HPDE6-E6E7 (cell line): ENCODE results near the gene STATH.
A peak's percentile ranks its signal among the peaks of the same experiment; 100 is the strongest.
"Not testable (repeated sequence)": the region's sequence is repeated elsewhere in the genome, so short reads cannot be mapped to it uniquely, and the experiment has no call there.

ENCODE experiments used
- DNase-seq: peaks from one replicate; pipeline ENCODE4 v3.0.0; 2011; ENCODE audit warnings: missing footprints; ENCODE audit errors: extremely low spot score

The STATH gene, protein sequence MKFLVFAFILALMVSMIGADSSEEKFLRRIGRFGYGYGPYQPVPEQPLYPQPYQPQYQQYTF

DNA sequence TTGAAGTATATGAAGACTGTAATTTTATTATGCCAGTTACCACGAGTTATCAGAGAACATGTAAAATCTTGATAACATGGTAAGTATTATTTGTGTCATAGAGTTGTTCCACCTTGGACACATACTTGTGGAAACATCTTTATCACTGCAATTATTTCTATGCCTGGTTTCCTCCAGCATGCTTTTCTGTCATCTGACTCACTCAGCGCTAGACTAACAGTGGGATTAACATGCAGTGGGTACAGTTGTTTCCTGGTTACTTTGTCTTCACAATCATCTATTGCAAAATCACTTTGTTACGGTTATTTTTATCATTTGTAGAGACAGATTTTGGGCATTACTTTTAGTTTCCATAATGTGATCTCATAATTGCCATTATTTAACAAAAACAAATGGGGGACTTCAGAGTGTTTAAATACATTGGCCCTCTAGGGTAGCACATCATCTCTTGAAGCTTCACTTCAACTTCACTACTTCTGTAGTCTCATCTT is at the start of gene STATH:
Gene STATH (plus strand): TSS at position 441 of the 491 bp plus-strand sequence. CDS start 2,472 bp downstream, outside the sequence.
- DNase-seq, result peak; percentile 56

GRCh38 chr4:69951602-69952001 is 44.2 kb upstream of the STATH start:
- DNase-seq, result no peak

DNA sequence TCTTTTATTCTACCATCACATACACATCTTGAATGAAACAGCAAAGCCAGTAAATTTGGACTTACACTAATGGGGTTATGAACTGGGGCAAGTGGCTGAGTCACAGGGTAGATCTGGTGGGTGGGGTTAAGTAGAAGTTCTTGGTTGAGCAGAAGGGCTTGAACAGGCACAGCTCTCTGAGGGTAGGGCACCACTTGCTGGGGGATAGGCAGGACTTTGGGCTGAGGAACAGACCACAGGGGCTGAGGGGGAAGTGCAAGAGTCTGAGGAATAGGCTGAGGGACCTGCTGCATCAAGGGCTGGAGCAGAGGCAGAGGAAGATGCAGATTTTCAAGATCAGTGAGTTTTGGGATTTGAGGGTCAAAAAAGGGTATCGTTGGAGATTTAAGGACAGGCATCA is 38.6 kb upstream of the STATH start:
- DNase-seq, result no peak

- no peak for DNase-seq
Observed at GRCh38 chr4:69965628-69966027, 30.1 kb upstream of the STATH start, which contains the start of gene CSN2. Gene CSN2 (minus strand): TSS chr4:69965728. CDS start chr4:69960995, 4,733 bp downstream.

DNA sequence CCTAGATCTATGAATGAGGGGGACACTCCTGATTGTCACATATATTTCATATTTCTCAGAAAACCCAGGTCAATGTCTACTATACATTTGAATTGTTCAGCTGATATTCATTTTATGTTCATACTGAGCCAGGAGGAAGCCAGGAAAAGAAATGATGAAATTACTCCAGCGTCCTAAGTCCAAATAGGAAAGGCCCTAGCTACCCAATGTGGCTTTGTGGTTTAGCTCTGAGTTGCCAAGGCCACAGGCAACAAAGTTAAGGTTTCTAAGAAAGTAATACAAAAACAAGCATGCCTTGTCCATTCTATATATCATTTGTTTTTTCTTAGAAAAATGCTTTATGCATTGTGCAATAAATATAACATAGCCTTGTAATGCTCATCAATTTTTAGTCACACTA is 25.7 kb upstream of the STATH start:
- DNase-seq, result no peak

DNA sequence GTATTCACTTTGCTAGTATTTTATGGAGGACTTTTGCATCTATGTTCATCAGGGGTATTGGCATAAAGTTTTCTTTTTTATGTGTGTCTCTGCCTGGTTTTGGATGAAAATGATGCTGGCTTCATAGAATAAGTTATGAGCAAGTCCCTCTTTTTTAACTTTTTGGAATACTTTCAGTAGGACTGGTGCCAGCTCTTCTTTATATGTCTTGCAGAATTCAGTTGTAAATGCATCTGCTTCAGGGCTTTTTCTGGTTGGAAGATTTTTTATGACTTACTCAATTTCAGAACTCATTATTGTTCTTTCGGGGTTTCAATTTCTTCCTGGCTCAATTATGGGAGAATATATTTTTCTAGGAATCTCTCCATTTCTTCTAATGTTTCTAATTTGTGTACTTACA is 21.1 kb upstream of the STATH start:
- DNase-seq, result no peak

GRCh38 chr4:69977582-69977981 is 18.2 kb upstream of the STATH start:
- DNase-seq, result no peak

GRCh38 chr4:69984030-69984443 is 11.7 kb upstream of the STATH start:
- no peak for DNase-seq

DNA sequence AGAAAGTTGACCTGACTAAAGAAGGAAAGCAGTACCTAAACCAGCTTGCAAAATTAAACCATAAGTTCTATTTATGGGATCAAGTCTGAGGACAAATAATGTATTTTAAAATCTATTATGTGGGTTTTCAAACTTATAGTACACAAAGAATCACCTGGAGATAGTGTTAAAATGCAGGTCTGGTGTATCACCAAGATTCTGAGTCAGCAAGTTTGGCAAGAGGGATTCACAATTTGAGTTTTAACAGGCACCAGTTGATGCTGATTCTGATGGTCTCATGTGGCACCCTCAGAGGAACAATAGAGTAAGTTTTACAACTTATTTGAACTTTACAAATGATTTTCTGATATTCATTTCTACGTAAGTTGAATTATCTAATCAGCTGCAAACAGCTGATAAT is 9.1 kb upstream of the STATH start:
- DNase-seq, result no peak

- no peak for DNase-seq
Observed at GRCh38 chr4:69991016-69991415, 4.8 kb upstream of the STATH start.

GRCh38 chr4:69994782-69995181 is 984 bp upstream of the STATH start:
- DNase-seq, result no peak

DNA sequence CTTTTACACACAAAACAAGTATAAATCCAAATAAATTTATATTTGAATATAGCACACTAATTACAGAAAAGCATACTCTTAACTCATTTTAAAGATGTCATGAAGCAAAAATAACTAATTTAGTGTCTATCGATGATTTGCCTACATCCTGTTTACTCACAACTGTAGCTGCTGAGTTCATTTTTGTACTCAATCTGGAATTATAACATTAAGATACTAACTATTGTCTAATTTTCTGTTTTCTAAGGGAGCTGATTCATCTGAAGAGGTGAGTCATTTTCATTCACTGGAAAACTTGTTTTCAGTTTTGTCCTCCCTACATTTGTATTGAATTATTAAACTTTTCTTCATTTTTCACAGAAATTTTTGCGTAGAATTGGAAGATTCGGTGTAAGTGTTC is 3.7 kb downstream of the STATH start:
- DNase-seq, result no peak

DNA sequence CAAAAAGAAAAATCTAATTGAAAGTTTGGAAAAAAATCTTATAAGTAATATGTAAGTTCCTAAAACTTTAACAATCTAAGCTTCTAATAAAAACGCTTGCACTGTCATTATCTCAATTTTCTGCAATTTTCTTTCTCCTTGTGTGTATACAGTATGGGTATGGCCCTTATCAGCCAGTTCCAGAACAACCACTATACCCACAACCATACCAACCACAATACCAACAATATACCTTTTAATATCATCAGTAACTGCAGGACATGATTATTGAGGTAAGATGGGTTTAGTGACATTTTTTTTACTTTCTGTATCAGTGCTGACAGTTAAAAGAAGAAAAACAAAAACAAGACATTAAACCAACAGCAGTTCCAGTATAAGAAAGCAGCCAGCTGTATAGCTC is 4.9 kb downstream of the STATH start:
- DNase-seq, result no peak

DNA sequence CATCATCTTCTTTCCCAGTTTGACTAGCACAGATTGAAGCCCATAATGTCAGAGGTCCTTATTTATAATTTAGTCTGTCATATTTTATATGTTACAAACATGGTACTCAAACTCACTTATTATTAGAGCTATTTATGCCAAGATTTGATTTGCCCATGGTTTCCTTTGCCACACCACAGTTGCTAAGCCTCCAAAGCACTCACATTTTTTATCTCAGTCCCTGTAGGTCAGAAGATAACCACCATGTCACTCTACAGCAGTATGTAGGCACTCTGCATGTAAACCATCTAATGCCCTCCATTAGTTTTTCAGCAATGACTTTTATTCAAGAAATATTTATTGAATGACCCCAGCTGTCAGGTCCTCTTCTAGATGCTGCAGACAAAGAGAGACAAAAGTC is 6.7 kb downstream of the STATH start:
- DNase-seq, result no peak

GRCh38 chr4:70008771-70009170 is 13.0 kb downstream of the STATH start:
- no peak for DNase-seq

DNA sequence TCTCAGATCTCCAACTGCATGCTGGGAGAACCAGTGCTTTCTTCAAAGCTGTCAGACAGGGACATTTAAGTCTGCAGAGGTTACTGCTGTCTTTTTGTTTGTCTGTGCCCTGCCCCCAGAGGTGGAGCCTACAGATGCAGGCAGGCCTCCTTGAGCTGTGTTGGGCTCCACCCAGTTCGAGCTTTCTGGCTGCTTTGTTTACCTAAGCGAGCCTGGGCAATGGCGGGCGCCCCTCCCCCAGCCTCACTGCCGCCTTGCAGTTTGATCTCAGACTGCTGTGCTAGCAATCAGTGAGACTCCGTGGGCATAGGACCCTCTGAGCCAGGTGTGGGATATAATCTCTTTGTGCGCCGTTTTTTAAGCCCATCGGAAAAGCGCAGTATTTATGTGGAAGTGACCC is 23.2 kb downstream of the STATH start:
- DNase-seq, result not testable (repeated sequence)

- DNase-seq, result no peak
Observed at GRCh38 chr4:70023218-70023617, 27.5 kb downstream of the STATH start.

DNA sequence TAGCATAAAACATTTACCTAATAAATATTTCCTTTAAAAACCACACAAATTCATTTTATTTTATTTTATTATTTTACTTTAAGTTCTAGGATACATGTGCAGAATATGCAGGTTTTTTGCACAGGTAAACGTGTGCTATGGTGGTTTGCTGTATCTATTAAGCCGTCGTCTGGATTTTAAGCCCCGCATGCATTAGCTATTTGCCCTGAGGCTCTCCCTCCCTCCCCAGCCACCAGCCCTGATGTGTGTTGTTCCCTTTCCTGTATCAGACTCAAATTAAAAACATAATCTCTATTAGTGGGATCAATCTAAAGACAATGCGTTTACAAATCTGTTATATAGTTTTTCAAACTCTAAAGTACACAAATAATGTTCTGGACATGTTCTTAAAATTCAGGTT is 31.2 kb downstream of the STATH start:
- DNase-seq, result no peak

GRCh38 chr4:70028159-70028558 is 32.4 kb downstream of the STATH start, which contains the start of gene HTN3:
Gene HTN3 (plus strand): TSS chr4:70028459. CDS start chr4:70030741, 2,282 bp downstream.
- DNase-seq, result not testable (repeated sequence)

GRCh38 chr4:70037559-70037958 is 41.8 kb downstream of the STATH start:
- not testable (repeated sequence) for DNase-seq

DNA sequence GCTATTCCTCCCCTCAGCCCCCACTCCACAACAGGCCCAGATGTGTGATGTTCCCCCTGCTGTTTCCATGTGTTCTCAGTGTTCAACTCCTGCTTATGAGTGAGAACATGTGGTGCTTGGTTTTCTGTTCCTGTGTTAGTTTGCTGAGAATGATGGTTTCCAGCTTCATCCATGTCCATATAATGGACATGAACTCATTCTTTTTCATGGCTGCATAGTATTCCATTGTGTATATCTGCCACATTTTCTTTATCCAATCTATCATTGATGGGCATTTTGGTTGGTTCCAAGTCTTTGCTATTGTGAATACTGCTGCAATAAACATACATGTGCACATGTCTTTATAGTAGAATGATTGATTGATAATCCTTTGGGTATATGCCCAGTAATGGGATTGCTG is 44.2 kb downstream of the STATH start:
- DNase-seq, result not testable (repeated sequence)

GRCh38 chr4:70041652-70042286 is 46.0 kb downstream of the STATH start:
- no peak for DNase-seq

- DNase-seq, result not testable (repeated sequence)
Observed at GRCh38 chr4:70050138-70050537, 54.4 kb downstream of the STATH start, which contains the start of gene HTN1. Gene HTN1 (plus strand): TSS chr4:70050438. CDS start chr4:70053077, 2,639 bp downstream.
